Measurements from ENCODE around the gene EFCC1.
A peak's percentile ranks its signal among the peaks of the same experiment; 100 is the strongest.

Gene EFCC1

DNA sequence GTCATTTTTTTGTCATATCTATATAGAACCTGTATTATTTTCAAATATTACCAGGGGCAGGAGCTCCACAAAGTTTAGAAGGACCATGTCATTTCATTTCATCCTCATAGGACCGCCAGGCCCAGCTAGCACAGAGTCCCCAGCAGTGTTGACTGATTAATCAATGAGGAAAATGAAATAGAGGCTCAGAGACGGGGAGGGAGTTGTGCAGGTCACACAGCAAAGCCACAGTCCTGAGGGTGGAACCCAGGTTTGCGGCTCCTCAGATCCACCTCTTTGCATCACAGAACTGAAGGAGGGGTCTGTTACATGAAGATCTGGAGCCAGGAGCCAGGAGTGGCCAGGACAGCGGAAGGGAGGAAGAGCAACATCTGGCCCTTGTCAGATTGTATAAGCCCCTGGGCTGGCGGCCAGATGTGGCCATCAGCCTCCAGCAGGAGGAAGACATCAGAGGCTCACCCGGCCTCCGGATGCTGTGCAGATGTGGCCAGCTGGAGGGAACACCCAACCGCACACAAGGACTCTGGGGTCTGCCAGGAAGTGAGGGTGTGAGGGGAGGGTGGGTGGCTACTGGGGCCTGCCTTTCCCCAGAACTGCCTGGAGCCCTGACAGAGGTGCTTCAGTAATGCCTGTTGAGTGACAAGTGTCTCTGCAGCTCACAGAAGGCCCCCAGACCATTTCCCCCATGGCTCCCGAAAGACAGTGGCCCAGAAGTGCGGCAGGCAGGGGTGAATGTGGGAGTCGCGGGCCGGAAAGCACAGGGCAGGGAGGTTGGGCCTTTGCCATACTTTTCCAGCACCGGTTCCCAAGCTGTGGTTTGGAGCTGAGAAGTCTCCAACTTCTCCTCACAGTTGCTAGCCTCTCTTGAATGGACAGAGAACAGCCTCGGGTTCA lies 21.3 kb downstream of the EFCC1 start:
- TF ChIP-seq ZFP3 (CRISPR knock-in tag; IDR thresholded peaks at IDR 0.05) (no peak), TCF4 (CRISPR knock-in tag; IDR thresholded peaks at IDR 0.05; ENCODE audit: borderline replicate concordance) (peak; percentile 26; the same call in 1 of the 2 replicates), ZNF70 (CRISPR knock-in tag; IDR thresholded peaks at IDR 0.05) (peak; percentile 45; the same call in 1 of the 2 replicates)
- no peak for ATAC-seq

DNA sequence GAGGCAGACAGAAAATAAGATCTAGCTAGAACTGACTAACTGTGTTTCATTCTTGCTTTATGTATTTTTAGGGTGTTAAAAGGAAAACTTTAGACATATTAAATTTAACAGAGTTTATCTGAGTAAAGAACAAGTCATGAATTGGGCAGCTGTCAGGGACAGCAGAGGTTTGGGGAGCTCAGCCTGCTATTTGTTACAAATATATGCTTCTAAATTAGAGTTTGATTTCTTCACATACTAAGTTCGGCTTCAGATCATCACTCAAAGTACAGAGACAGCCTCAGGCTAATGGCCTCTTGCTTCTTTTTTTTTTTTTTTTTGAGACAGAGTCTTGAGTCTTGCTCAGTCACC lies 21.9 kb downstream of the EFCC1 start:
- ATAC-seq: no peak

DNA sequence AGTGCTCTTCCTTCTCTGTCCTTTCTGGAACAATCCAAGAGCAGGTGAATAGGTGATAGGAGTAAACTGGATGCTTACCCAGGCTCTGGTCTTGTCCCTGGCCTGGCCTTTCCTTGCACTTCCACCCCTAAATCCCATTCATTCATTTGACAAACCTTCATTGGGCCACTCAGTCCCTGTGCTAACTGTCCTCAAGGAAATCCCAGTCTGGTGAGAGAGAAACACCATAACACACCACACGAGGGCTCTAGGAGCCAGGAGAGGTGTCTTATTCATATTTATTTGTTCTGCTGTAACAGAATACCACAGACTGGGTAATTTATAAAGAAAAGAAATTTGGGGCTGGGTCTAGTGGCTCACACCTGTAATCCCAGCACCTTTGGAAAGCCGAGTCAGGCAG lies 22.8 kb downstream of the EFCC1 start:
- ATAC-seq: no peak; the same call in 2 of the 3 replicates
- no peak for TF ChIP-seq GLIS3 (CRISPR knock-in tag; IDR thresholded peaks at IDR 0.05)
- TF ChIP-seq TOX (CRISPR knock-in tag; IDR thresholded peaks at IDR 0.05; ENCODE audit: borderline replicate concordance): no peak

More for the DNA sequence above, 21.9 kb downstream of the EFCC1 start:
- no peak for TF ChIP-seq ZC3H10 (CRISPR knock-in tag; IDR thresholded peaks at IDR 0.05)
- TF ChIP-seq, protein P1, sequence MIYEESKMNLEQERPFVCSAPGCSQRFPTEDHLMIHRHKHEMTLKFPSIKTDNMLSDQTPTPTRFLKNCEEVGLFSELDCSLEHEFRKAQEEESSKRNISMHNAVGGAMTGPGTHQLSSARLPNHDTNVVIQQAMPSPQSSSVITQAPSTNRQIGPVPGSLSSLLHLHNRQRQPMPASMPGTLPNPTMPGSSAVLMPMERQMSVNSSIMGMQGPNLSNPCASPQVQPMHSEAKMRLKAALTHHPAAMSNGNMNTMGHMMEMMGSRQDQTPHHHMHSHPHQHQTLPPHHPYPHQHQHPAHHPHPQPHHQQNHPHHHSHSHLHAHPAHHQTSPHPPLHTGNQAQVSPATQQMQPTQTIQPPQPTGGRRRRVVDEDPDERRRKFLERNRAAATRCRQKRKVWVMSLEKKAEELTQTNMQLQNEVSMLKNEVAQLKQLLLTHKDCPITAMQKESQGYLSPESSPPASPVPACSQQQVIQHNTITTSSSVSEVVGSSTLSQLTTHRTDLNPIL (CRISPR knock-in tag; IDR thresholded peaks at IDR 0.05; ENCODE audit: low read depth): no peak
- TF ChIP-seq, protein P2, sequence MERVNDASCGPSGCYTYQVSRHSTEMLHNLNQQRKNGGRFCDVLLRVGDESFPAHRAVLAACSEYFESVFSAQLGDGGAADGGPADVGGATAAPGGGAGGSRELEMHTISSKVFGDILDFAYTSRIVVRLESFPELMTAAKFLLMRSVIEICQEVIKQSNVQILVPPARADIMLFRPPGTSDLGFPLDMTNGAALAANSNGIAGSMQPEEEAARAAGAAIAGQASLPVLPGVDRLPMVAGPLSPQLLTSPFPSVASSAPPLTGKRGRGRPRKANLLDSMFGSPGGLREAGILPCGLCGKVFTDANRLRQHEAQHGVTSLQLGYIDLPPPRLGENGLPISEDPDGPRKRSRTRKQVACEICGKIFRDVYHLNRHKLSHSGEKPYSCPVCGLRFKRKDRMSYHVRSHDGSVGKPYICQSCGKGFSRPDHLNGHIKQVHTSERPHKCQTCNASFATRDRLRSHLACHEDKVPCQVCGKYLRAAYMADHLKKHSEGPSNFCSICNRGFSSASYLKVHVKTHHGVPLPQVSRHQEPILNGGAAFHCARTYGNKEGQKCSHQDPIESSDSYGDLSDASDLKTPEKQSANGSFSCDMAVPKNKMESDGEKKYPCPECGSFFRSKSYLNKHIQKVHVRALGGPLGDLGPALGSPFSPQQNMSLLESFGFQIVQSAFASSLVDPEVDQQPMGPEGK (CRISPR knock-in tag; IDR thresholded peaks at IDR 0.05; ENCODE audit: borderline replicate concordance): no peak
- TF ChIP-seq POU6F1 (CRISPR knock-in tag; IDR thresholded peaks at IDR 0.05; ENCODE audit: borderline replicate concordance, low read depth): no peak
- no peak for TF ChIP-seq TCF4 (CRISPR knock-in tag; IDR thresholded peaks at IDR 0.05; ENCODE audit: borderline replicate concordance)
- no peak for TF ChIP-seq OSR1 (CRISPR knock-in tag; IDR thresholded peaks at IDR 0.05)
- TF ChIP-seq ISL1 (CRISPR knock-in tag; IDR thresholded peaks at IDR 0.05): no peak
- TF ChIP-seq CSRNP3 (CRISPR knock-in tag; IDR thresholded peaks at IDR 0.05): no peak
- TF ChIP-seq ZNF70 (CRISPR knock-in tag; IDR thresholded peaks at IDR 0.05): no peak
- no peak for TF ChIP-seq ESRRG (CRISPR knock-in tag; IDR thresholded peaks at IDR 0.05)
- TF ChIP-seq GLIS3 (CRISPR knock-in tag; IDR thresholded peaks at IDR 0.05): no peak
- TF ChIP-seq ZNF565 (CRISPR knock-in tag; conservative IDR thresholded peaks at IDR 0.05; ENCODE audit: low read depth): no peak
- TF ChIP-seq CSDC2 (CRISPR knock-in tag; IDR thresholded peaks at IDR 0.05): no peak
- no peak for TF ChIP-seq PPARA (CRISPR knock-in tag; IDR thresholded peaks at IDR 0.05; ENCODE audit: borderline replicate concordance)

- no peak for TF ChIP-seq SNAI2 (CRISPR knock-in tag; IDR thresholded peaks at IDR 0.05)
- TF ChIP-seq BACH2 (CRISPR knock-in tag; IDR thresholded peaks at IDR 0.05; ENCODE audit: borderline replicate concordance): no peak
- TF ChIP-seq RARB (CRISPR knock-in tag; IDR thresholded peaks at IDR 0.05): no peak
- TF ChIP-seq PPARA (CRISPR knock-in tag; IDR thresholded peaks at IDR 0.05; ENCODE audit: borderline replicate concordance): no peak
- no peak for ATAC-seq
Observed at GRCh38 chr3:129025108-129025507, 24.0 kb downstream of the EFCC1 start.

- no peak for ATAC-seq
- TF ChIP-seq TSHZ2 (CRISPR knock-in tag; IDR thresholded peaks at IDR 0.05) (no peak), RARB (CRISPR knock-in tag; IDR thresholded peaks at IDR 0.05) (no peak), POU6F1 (CRISPR knock-in tag; IDR thresholded peaks at IDR 0.05; ENCODE audit: borderline replicate concordance, low read depth) (no peak), PPARA (CRISPR knock-in tag; IDR thresholded peaks at IDR 0.05; ENCODE audit: borderline replicate concordance) (no peak), ZC3H10 (CRISPR knock-in tag; IDR thresholded peaks at IDR 0.05) (no peak), ZFP30 (CRISPR knock-in tag; IDR thresholded peaks at IDR 0.05) (no peak)
Observed at GRCh38 chr3:129025691-129026435, 24.8 kb downstream of the EFCC1 start.

All from SK-N-SH treated with all-trans-retinoic acid at 6 μM for 48 hours (cell line).